ENCODE results near the gene SCLT1. TPM values are rescaled to one million over a fixed set of nuclear protein-coding genes. Genes with fewer than 3 reads are reported as not detected.

The SCLT1 gene
- total RNA-seq, 2 donors from 2014 or later: 11.4 to 12.0 TPM

- no peaks in the 10 kb centered on the region for H3K36me3 Mint-ChIP-seq (ENCODE audit: low read depth)
- H3K36me3 ChIP-seq (ENCODE audit: control insufficient read depth, insufficient read depth, low read length): no peaks in the 10 kb centered on the region
- H3K9ac ChIP-seq (ENCODE audit: extremely low read depth, low read length, poor library complexity, severe bottlenecking): no peak overlapping the region
- H3K4me1 ChIP-seq (ENCODE audit: control insufficient read depth, insufficient read depth, low read length): no peaks in the 10 kb centered on the region
- no peak overlapping the region for H3K4me3 Mint-ChIP-seq
- TF ChIP-seq CTCF (conservative IDR thresholded peaks at IDR 0.05): no peak
- H3K9me3 ChIP-seq (ENCODE audit: control insufficient read depth, low read length): no peaks in the 10 kb centered on the region
- DNase-seq: no peak
- H3K27me3 ChIP-seq (ENCODE audit: control insufficient read depth, insufficient read depth, low read length, poor library complexity, severe bottlenecking): no peaks in the 10 kb centered on the region
- no peaks in the 10 kb centered on the region for H3K27me3 Mint-ChIP-seq (ENCODE audit: insufficient read depth)
- no peak overlapping the region for H3K4me3 ChIP-seq (ENCODE audit: low read length)
- no peak overlapping the region for H3K27ac Mint-ChIP-seq
- peaks cover 2% of the 10 kb centered on the region for H3K9me3 Mint-ChIP-seq
- no peaks in the 10 kb centered on the region for H3K4me1 Mint-ChIP-seq
- WGBS, 2 experiments (ENCODE audit: insufficient coverage in 1 of 2, insufficient read length in 1 of 2): 94 to 97% methylated on average over 3 of the region's 3 CpGs
- no peak overlapping the region for H3K27ac ChIP-seq (ENCODE audit: low read depth, low read length)
Observed at GRCh38 chr4:128904821-128905220, 188.5 kb downstream of the SCLT1 start.

- no peak for TF ChIP-seq CTCF (conservative IDR thresholded peaks at IDR 0.05)
- Histone ChIP-seq H3K27ac (ENCODE audit: low read depth, low read length) (no peak overlapping the region), H3K27me3 (ENCODE audit: control insufficient read depth, insufficient read depth, low read length, poor library complexity, severe bottlenecking) (no peaks in the 10 kb centered on the region), H3K4me3 (ENCODE audit: low read length) (no peak overlapping the region), H3K36me3 (ENCODE audit: control insufficient read depth, insufficient read depth, low read length) (peaks cover 10% of the 10 kb centered on the region), H3K4me1 (ENCODE audit: control insufficient read depth, insufficient read depth, low read length) (no peaks in the 10 kb centered on the region), H3K9ac (ENCODE audit: extremely low read depth, low read length, poor library complexity, severe bottlenecking) (no peak overlapping the region), H3K9me3 (ENCODE audit: control insufficient read depth, low read length) (no peaks in the 10 kb centered on the region)
- H3K27me3 Mint-ChIP-seq (ENCODE audit: insufficient read depth): no peaks in the 10 kb centered on the region
- H3K9me3 Mint-ChIP-seq: no peaks in the 10 kb centered on the region
- H3K4me3 Mint-ChIP-seq: no peak overlapping the region
- WGBS, 2 experiments (ENCODE audit: insufficient coverage in 1 of 2, insufficient read length in 1 of 2): 89 to 100% methylated on average over 3 to 4 of the region's 4 CpGs
- no peak for DNase-seq
- H3K36me3 Mint-ChIP-seq (ENCODE audit: low read depth): no peaks in the 10 kb centered on the region
- H3K4me1 Mint-ChIP-seq: no peaks in the 10 kb centered on the region
- H3K27ac Mint-ChIP-seq: no peak overlapping the region
Observed at GRCh38 chr4:128880662-128881061, 212.7 kb downstream of the SCLT1 start.

GRCh38 chr4:128879971-128880370 is 213.4 kb downstream of the SCLT1 start:
- Histone ChIP-seq H3K9me3 (ENCODE audit: control insufficient read depth, low read length) (no peaks in the 10 kb centered on the region), H3K4me3 (ENCODE audit: low read length) (no peak overlapping the region), H3K4me1 (ENCODE audit: control insufficient read depth, insufficient read depth, low read length) (no peaks in the 10 kb centered on the region), H3K9ac (ENCODE audit: extremely low read depth, low read length, poor library complexity, severe bottlenecking) (no peak overlapping the region), H3K27ac (ENCODE audit: low read depth, low read length) (no peak overlapping the region), H3K27me3 (ENCODE audit: control insufficient read depth, insufficient read depth, low read length, poor library complexity, severe bottlenecking) (no peaks in the 10 kb centered on the region), H3K36me3 (ENCODE audit: control insufficient read depth, insufficient read depth, low read length) (peaks cover 15% of the 10 kb centered on the region)
- H3K36me3 Mint-ChIP-seq (ENCODE audit: low read depth): no peaks in the 10 kb centered on the region
- no peaks in the 10 kb centered on the region for H3K9me3 Mint-ChIP-seq
- H3K4me1 Mint-ChIP-seq: no peaks in the 10 kb centered on the region
- 74 to 78% methylated on average over 1 to 2 of the region's 2 CpGs for WGBS, 2 experiments (ENCODE audit: insufficient coverage in 1 of 2, insufficient read length in 1 of 2)
- no peak overlapping the region for H3K27ac Mint-ChIP-seq
- no peaks in the 10 kb centered on the region for H3K27me3 Mint-ChIP-seq (ENCODE audit: insufficient read depth)
- H3K4me3 Mint-ChIP-seq: no peak overlapping the region
- no peak for TF ChIP-seq CTCF (conservative IDR thresholded peaks at IDR 0.05)
- no peak for DNase-seq

Data from endodermal cell (in vitro differentiated cells).